Superior temporal gyrus (tissue), 1 donor: ENCODE data around the gene ZNF624.

Experiments
- DNase-seq: peaks from one replicate; pipeline ENCODE4 v3.0.0-alpha.2; 2016; ENCODE audit errors: extremely low spot score

The ZNF624 gene

DNA sequence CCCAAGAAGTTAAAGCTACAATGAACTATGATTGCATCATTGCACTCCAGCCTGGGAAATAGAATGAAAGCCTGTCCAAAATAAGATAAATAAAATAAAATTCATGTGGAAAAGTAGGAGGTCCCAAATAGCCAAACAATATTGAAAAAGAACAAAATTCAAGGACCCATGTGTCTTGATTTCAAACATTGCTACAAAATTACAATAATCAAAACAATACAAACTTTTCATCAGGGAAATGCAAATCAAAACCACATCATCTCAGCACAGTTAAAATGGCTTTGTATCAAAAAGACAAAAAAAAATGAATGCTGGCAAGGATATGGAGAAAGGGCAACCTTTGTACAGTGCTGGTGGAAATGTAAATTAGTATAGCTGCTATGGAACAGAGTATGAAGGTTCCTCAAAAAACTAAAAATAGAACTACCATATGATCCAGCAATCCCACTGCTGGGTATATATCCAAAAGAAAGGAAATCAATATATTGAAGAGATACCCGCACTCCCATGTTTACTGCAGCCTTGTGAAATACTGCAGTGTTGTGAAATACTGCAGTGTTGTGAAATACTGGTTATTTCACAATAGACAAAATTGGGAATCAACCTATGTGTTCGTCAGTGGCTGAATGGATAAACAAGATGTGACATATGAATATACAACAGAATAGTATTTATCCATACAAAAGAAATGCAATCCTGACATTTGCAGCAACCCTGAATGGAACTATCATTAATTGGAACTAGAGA, 60.1 kb downstream of the ZNF624 start:
- DNase-seq = no peak

DNA sequence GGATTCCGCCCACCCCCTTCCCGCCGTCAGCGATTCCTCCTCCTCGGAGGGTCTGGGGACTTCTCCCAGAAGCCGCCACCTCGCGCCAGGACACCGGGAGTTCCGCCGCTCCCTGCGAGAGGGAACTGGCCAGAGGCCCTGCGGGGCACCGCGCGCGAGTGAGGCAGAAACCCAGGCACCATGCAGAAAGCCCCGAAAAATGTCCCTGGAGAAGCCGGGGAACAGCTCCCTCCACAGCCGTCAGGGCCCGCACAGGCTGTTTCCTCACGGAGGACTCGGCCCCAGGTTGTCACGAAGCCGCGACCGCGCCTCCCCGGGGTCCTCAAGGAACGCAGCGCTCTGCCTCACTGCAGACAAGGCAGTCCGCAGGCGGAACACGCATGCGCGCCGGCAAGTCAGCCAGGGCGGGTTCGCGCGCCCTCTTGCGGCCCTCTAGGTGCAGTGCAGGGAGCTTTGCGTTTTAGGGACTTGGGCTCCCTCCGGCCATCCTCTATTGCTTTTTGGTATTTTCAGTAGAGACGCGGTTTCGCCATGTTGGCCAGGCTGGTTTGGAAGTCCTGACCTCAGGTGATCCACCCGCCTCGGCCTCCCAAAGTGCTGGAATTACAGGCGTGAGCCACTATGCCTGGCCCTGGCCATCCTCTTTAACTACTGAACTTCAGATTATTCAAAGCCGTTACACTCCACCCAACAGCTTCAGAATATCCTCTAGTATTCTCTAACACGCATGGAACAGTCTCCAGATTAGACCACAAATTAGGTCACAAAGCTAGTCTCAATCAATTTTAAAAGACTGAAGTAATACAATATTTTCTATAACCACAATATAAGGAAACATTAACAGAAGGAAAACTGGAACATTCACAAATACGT, 64.3 kb downstream of the ZNF624 start:
- peak; percentile 96 for DNase-seq

- DNase-seq = no peak
These were observed 67.9 kb downstream of the ZNF624 start for GRCh38 chr17:16585796-16586195.

GRCh38 chr17:16584273-16584995, 69.2 kb downstream of the ZNF624 start:
- peak; percentile 98 for DNase-seq

- DNase-seq = no peak
These were observed 69.9 kb downstream of the ZNF624 start for GRCh38 chr17:16583781-16584180.

DNA sequence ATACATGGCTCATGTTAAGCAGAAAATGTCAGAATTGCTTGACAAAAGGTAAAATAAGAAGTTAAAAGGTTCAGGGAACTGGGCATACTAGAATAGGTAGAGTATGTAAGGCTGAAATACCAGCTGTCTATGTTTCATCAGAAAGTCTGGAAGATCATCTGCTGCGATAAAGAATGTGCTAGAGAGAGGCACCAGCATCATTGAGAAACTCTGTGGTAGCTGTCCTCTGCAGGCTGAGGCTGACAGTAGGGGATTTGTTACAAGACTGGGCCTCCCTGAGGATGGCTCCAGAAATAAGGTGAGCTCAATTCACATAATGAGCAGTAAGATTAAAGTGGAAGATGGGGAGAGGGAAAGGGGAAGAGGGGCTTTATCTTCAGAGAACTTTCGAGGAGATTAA, 80.2 kb downstream of the ZNF624 start:
- DNase-seq = no peak
